ENCODE data around the gene LHFPL2. TPM values are rescaled to one million over a fixed set of nuclear protein-coding genes. Genes with fewer than 3 reads are reported as not detected.

LHFPL2 gene
- polyA plus RNA-seq, 4 donors = 48.4 to 62.2 (median 56.3) TPM

DNA sequence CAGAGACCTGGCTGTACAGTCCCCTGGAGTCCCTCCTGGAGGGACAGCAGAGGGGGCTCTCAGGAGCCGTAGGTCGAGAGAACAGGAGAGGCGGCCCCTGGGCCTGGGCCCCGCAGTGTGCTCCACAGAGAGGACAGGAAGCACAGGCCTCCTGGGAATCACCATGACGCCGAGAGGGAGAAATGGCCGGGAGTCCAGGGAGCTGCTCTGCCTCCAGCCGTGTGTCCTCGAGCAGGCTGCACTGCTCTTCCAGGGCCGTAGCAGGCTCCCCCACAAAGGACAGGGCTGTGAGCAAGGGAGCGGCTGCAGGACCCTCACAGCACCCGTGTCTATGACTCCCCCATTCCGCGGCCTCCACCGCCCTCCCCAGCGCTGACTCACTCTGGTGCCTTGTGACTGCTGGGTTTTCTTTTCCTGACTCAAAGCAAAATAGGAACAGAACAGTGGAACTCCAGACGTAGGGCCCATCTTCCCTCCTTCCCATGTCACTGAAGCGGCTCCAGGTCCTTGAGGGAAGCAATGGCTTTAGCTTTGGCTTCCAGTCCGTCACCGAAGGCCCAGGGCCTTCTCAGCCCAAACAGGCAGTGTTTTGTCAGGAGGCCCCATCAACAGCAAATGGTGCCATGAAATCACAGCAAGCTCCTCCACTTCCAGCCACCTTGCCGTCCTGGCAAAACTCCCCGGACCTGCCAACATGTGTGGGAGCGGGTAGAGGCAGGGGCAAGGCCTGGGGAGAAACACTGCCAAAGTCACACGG lies 114.2 kb downstream of the LHFPL2 start:
- DNase-seq (ENCODE audit: low read depth in 4 of 4, low spot score in 3 of 4) = no peak

- no peak for DNase-seq (ENCODE audit: low read depth in 4 of 4, low spot score in 3 of 4)
Measured at GRCh38 chr5:78533356-78533755, 115.2 kb downstream of the LHFPL2 start.

GRCh38 chr5:78530342-78531096 lies 118.1 kb downstream of the LHFPL2 start:
- DNase-seq (ENCODE audit: low read depth in 4 of 4, low spot score in 3 of 4) = no peak

- no peak for DNase-seq (ENCODE audit: low read depth in 4 of 4, low spot score in 3 of 4)
Measured at GRCh38 chr5:78527925-78528324, 120.6 kb downstream of the LHFPL2 start.

- no peak for DNase-seq (ENCODE audit: low read depth in 4 of 4, low spot score in 3 of 4)
Measured at GRCh38 chr5:78527054-78527859, 121.3 kb downstream of the LHFPL2 start.

DNA sequence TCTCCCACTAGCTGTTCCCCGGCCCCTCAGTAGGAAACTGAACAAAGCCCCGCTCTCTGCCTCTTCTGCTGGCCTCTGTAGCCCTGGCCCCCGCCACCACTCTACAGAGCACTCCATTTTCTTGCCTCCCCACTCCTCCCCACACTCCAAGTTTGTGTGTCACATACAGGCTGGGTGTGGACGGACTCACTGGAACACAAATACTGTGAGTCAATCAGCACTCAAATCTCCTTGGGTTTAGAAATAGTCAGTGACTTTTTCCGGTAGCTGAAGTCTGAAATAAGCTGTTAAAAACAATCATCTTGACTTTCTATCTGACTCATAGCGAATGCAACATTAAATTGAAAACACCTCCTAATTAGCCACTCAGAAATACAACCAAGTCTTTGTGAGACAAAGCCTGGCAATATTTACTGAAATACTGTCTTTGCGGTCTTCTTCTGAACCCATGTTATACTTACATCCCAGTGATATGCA lies 122.5 kb downstream of the LHFPL2 start:
- DNase-seq (ENCODE audit: low read depth in 4 of 4, low spot score in 3 of 4) = no peak

DNA sequence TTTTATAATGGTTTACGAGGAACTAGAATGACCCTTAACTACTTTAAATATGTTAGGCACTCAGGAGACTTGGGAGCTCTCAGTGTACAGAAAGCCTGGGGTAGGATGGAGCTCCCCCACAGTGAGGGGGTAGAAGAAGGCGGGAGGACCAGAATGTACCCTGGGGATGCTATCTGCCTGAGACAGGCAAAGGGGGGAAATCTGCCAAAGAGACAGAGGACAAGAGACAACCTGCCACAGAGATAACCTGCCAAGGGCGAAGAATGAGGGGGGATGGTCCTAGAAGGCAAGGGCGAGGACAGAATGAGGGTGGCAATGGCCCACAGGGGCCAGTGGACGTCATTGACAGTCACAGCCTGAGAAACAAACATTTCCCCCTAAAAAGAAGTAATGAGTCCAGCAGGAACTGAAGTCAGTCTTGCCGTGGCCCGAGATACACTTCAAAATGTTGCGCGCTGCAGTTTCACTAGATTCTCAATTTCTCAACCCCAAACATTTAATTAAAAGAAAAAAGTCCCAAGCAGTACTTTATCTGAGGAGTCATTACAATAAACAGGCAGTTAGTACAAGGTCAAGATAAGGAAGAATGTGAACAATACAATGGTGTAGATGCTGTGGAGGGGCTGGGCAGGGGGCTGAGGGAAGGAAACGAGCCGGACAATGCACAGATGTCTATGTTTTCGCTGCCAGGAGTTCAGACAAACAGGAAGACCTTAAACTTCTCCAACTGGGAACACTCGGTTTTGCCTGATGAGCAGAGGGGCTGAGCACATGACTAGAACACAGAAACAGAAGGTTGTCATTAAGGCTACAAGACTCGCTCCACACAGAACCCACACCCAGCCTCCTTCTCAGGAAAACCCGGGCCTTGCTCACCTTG lies 125.0 kb downstream of the LHFPL2 start:
- DNase-seq (ENCODE audit: low read depth in 4 of 4, low spot score in 3 of 4) = no peak

DNA sequence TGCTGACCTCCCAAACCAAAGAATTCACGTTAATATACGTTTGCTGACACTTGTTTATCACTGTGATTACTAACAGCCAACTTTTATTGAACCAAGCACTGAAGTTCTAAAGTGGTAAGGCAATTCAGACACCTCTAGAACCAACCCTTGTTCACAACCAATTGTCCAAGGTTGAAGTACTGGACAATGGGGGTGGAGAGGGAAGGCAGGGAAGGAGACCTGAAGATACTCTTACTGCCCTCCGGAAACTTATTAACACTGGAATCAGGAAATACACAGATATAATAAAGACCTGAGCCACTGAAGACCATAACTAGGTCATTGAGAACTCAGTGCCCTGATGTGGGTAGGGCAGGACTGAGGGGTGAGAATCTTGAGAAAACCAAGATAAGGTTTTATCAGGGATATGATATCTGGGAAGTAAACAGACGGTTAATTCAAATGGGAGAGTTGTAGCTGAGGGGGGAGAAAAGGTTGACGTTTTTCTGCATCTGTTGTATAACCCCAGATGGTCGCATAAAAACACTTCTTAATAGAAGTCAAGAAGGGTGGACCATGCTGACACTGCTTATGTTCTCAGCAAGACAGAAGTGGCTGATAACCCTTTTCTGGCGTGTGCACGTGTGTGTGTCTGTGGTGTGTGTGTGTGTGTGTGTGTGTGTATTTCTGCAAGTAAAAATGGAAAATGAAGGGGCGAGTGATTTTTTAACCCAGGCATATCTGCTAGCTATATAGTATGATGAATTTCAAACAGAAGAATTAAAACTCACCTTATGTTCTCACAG lies 125.9 kb downstream of the LHFPL2 start:
- DNase-seq (ENCODE audit: low read depth in 4 of 4, low spot score in 3 of 4) = no peak

DNA sequence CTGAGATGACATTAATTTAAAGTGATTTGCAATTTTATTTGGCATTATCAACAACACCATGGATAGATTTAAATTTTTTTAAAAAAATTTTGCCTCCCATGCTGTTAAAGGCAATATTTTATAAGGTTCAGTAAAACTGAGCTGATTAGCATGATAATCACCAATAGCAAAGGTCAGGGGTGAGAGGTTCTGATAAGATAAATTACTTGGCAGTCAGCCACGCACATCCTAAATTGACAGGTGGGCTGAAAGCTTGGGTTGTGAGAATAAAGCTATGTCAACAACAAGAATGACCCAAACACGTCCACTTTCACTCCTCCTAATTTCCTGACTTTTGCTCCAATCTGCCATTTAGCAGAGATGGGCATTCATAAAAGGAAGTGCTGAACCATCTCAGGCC lies 127.1 kb downstream of the LHFPL2 start:
- no peak for DNase-seq (ENCODE audit: low read depth in 4 of 4, low spot score in 3 of 4)

DNA sequence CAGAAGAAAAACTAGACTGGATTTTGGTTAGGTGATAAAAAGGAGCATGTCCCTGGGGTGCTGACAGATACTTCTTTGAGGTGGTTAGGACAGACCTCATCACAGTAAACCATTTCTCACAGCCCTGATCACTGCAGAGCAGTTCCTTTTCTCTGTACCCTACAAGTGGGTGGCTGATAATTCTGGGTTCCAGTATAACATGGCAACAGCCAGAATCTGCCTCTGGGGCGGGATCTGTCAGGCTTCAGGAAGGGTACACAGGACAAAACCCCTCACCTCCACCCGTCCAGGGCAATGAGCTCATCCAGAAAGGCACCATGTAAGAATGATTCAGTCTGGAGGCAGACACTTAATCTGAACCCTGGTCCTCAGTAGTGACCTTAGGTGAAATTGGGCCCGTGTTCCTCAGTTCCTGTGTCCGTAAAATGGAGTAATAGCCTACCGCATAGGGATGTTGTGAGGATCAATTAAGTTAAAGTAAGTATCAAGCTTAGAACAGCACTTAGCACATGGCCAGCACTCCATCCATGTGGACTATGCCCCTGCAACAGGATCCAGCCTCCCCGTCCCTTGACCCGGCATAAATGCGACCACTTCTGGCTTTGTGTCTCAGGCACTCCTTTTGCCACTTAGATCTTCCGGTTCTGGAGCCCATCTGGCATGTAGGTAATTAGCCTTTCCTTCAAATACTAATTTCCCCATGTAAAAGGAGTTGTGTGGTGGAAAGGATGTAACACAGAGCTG lies 129.2 kb downstream of the LHFPL2 start:
- DNase-seq (ENCODE audit: low read depth in 4 of 4, low spot score in 3 of 4) = no peak

GRCh38 chr5:78518365-78519197 lies 130.0 kb downstream of the LHFPL2 start:
- no peak for DNase-seq (ENCODE audit: low read depth in 4 of 4, low spot score in 3 of 4)

DNA sequence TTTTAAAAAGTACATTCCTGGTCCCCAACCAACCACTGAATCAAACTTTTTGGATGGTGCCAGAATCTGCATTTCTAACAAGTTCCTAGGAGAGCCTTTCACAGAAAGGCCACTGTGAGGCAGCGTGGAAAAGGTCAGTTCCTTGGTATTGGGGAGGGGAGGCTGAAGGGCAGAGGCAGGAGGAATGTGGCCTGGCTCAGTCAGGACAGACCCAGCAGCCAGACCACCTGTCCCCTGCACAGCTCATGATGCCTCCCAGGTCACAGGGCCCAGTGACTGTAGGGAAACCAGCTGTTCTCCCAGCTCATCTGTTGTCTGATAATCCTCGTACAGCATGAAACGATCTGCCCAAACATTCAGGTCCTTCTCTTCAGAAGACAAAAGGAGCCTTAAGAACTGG lies 132.9 kb downstream of the LHFPL2 start:
- no peak for DNase-seq (ENCODE audit: low read depth in 4 of 4, low spot score in 3 of 4)

DNA sequence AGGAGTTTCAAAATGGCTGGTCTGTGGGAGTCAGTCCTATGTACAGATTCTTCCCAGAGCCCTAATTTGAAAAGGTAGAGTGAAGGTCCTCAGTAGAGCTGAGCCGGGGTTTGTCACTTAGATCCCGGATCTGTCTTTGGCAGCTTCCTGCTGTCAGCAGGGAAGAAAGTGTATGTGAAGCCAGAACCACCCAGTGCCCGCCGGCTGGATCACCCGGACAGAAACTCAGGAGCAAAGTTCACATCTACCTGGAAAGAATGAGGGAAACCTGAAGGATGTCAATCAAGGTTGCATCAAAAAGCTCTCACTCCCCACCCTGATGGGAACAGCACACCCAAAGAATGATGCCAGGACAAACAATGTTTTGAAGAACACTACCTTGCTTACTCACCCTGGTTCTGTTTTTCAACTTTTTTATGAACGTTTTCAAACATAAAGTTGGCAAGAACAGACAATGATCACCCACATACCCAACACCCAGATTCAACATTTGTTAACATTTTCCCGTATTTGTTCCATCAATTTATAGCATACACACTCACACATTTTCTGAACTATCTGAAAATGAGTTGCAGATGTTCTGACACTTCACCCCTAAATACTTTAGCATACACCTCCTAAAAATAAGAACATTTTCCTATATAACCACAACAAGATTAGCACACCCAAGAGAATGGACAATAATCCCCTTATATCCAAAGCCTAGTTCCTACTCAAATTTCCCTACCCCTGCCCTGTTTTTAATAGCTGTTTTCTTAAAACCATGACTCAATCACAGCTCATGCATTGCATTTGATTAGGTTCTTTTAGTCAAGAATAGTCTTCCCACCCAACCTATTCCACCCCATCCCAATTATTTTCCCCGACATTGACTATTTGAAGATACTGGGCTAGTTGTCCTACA lies 133.9 kb downstream of the LHFPL2 start:
- DNase-seq (ENCODE audit: low read depth in 4 of 4, low spot score in 3 of 4) = no peak

DNA sequence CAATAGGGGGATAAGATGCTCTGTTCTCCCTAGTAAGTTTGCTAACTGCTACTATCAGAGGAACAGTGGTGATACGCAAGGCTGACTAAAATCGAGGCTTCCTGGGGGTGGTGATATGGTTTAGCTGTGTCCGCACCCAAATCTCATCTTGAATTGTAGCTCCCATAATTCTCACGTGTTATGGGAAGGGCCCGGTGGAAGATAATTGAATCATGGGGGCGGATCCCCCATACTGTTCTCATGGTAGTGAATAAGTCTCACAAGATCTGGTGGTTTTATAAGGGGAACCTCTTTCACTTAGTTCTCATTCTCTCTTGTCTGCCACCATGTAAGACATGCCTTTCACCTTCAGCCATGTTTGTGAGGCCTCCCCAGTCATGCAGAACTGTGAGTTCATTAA lies 135.1 kb downstream of the LHFPL2 start:
- no peak for DNase-seq (ENCODE audit: low read depth in 4 of 4, low spot score in 3 of 4)

DNA sequence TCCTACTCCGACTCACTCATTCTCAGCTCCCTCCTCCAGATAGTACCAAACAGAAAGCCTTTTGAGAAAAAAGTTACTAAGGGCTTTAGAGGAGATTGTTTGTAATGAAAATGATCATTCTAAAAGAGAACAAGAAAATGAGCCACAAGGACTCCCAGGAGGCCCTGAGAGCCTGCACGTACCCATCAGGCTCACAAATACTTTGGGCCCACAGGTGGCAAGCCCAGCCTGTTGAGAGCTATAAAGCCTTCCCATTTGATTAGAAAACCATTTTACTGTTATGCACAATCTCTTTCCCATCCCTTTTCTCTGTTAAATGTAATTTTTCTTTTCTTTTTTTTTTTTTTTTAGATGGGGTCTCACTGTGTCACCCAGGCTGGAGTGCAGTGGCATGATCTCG lies 136.1 kb downstream of the LHFPL2 start:
- no peak for DNase-seq (ENCODE audit: low read depth in 4 of 4, low spot score in 3 of 4)

DNA sequence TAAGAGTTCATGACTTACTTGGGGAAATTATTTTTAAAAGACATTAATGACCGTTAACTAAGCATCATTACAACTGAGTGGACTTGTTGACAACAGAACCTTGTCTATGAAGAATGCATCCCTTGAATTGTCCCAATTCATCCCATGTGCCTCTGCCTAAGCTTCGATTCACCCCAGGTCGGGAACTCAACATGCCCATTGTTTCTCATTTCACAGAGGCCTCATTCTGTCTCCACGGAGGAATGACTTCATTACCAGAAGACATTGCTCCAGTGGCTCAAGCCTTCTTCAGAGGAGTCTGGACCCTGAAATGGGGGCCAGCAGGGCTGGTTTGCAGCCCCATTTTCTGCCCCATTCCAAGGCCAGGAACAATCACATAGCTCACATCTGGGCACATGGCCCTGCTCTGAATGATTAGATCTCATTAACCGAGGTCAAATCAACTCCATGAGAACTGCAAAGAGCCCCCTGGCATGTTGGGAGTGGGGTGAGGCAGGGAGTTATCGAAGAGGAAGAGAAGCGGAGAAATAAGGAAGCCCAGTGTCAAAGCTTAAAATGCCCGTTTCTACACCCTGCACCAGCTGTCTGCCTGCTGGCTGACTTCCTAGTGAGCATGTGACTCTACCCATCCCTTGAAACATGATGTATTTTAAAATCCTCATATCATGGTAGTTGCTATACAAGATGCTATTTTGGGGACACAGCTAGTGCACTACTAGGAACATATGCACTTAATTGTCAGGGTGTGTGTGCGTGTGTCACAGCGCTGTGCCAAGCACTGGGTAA lies 137.3 kb downstream of the LHFPL2 start:
- no peak for DNase-seq (ENCODE audit: low read depth in 4 of 4, low spot score in 3 of 4)

Measured in left renal pelvis (tissue), 4 donors.